ENCODE results near the gene DNM3.

Gene DNM3

GRCh38 chr1:172148213-172148612 lies 306.9 kb downstream of the DNM3 start:
- Histone ChIP-seq H3K36me3 (ENCODE audit: low read length) (no peaks in the 10 kb centered on the region), H3F3A (ENCODE audit: insufficient read depth) (no peaks in the 10 kb centered on the region), H3K4me2 (ENCODE audit: low read depth, low read length, poor library complexity, severe bottlenecking) (no peak overlapping the region), H3K9ac (ENCODE audit: low read length) (no peak overlapping the region), H4K20me1 (ENCODE audit: low read depth, low read length) (no peaks in the 10 kb centered on the region), H3K27me3 (ENCODE audit: low read length) (no peaks in the 10 kb centered on the region), H3K79me2 (ENCODE audit: insufficient read depth, low read length) (no peaks in the 10 kb centered on the region), H2AFZ (ENCODE audit: low read depth, low read length, severe bottlenecking) (no peak overlapping the region), H3K4me3 (ENCODE audit: insufficient read depth, low read length, poor library complexity, severe bottlenecking) (no peak overlapping the region), H3K9me3 (ENCODE audit: insufficient read depth, low read length) (no peaks in the 10 kb centered on the region), H3K27ac (ENCODE audit: low read depth, low read length) (no peak overlapping the region), H3K9me2 (replicated peaks; ENCODE audit: insufficient read depth, low read length) (no peaks in the 10 kb centered on the region)
- TF ChIP-seq EZH2phosphoT487 (conservative IDR thresholded peaks at IDR 0.05; ENCODE audit: low read length) (no peak), CTCF (IDR thresholded peaks at IDR 0.05; ENCODE audit: insufficient read depth, low read length, poor library complexity, severe bottlenecking) (no peak)

- no peaks in the 10 kb centered on the region for H3F3A ChIP-seq (ENCODE audit: insufficient read depth)
- no peak overlapping the region for H3K9ac ChIP-seq (ENCODE audit: low read length)
- TF ChIP-seq CTCF (IDR thresholded peaks at IDR 0.05; ENCODE audit: insufficient read depth, low read length, poor library complexity, severe bottlenecking): no peak
- no peak for TF ChIP-seq EZH2phosphoT487 (conservative IDR thresholded peaks at IDR 0.05; ENCODE audit: low read length)
- H3K9me3 ChIP-seq (ENCODE audit: insufficient read depth, low read length): no peaks in the 10 kb centered on the region
- no peaks in the 10 kb centered on the region for H4K20me1 ChIP-seq (ENCODE audit: low read depth, low read length)
- H3K4me3 ChIP-seq (ENCODE audit: insufficient read depth, low read length, poor library complexity, severe bottlenecking): no peak overlapping the region
- no peaks in the 10 kb centered on the region for H3K79me2 ChIP-seq (ENCODE audit: insufficient read depth, low read length)
- no peak overlapping the region for H3K27ac ChIP-seq (ENCODE audit: low read depth, low read length)
- no peak overlapping the region for H3K4me2 ChIP-seq (ENCODE audit: low read depth, low read length, poor library complexity, severe bottlenecking)
- H2AFZ ChIP-seq (ENCODE audit: low read depth, low read length, severe bottlenecking): no peak overlapping the region
- no peaks in the 10 kb centered on the region for H3K9me2 ChIP-seq (replicated peaks; ENCODE audit: insufficient read depth, low read length)
- H3K27me3 ChIP-seq (ENCODE audit: low read length): no peaks in the 10 kb centered on the region
- no peaks in the 10 kb centered on the region for H3K36me3 ChIP-seq (ENCODE audit: low read length)
Measured at GRCh38 chr1:172148707-172149106, 307.4 kb downstream of the DNM3 start.

- Histone ChIP-seq H3K4me2 (ENCODE audit: low read depth, low read length, poor library complexity, severe bottlenecking) (no peak overlapping the region), H3K27me3 (ENCODE audit: low read length) (no peaks in the 10 kb centered on the region), H3K9ac (ENCODE audit: low read length) (no peak overlapping the region), H3K27ac (ENCODE audit: low read depth, low read length) (no peak overlapping the region), H3K9me2 (replicated peaks; ENCODE audit: insufficient read depth, low read length) (no peaks in the 10 kb centered on the region), H3K79me2 (ENCODE audit: insufficient read depth, low read length) (no peaks in the 10 kb centered on the region), H3K9me3 (ENCODE audit: insufficient read depth, low read length) (no peaks in the 10 kb centered on the region), H4K20me1 (ENCODE audit: low read depth, low read length) (no peaks in the 10 kb centered on the region), H3K36me3 (ENCODE audit: low read length) (no peaks in the 10 kb centered on the region), H3F3A (ENCODE audit: insufficient read depth) (no peaks in the 10 kb centered on the region), H3K4me3 (ENCODE audit: insufficient read depth, low read length, poor library complexity, severe bottlenecking) (no peak overlapping the region), H2AFZ (ENCODE audit: low read depth, low read length, severe bottlenecking) (no peak overlapping the region)
- TF ChIP-seq CTCF (IDR thresholded peaks at IDR 0.05; ENCODE audit: insufficient read depth, low read length, poor library complexity, severe bottlenecking) (no peak), EZH2phosphoT487 (conservative IDR thresholded peaks at IDR 0.05; ENCODE audit: low read length) (no peak)
Measured at GRCh38 chr1:172149346-172149745, 308.0 kb downstream of the DNM3 start.
